Peyer's patch (tissue), 4 donors: ENCODE data around the gene LINC00237. TPM values are rescaled to one million over a fixed set of nuclear protein-coding genes. Genes with fewer than 3 reads are reported as not detected.

Source experiments
- DNase-seq, 3 donors: peaks; one replicate each; pipeline ENCODE4 v3.0.0-alpha.2; 2017 to 2019
- H3K27ac ChIP-seq, 4 donors: fragments of 200-600 bp; sonication (generic); one replicate each; pipeline ENCODE4 v1.5.1; 2016 to 2019
- H3K27me3 ChIP-seq, 2 donors: fragments of 200-600 bp; sonication (generic); one replicate each; pipeline ENCODE4 v1.5.1; 2019
- H3K36me3 ChIP-seq, 3 donors: fragments of 200-600 bp; sonication (generic); one replicate each; pipeline ENCODE4 v1.5.1; 2016 to 2019
- H3K4me1 ChIP-seq, 4 donors: fragments of 200-600 bp; sonication (generic); one replicate each; pipeline ENCODE4 v1.5.1; 2016 to 2019
- H3K4me3 ChIP-seq, 4 donors: fragments of 200-600 bp; sonication (generic); 1 replicate in 3 of 4; 2 replicates in 1 of 4; pipeline ENCODE4 v1.5.1; 2016 to 2019; ENCODE audit warnings: mild to moderate bottlenecking in 1 of 4
- H3K9me3 ChIP-seq, 4 donors: fragments of 200-600 bp; sonication (generic); one replicate each; pipeline ENCODE4 v1.5.1; 2016 to 2019; ENCODE audit warnings: mild to moderate bottlenecking in 1 of 4
- CTCF ChIP-seq, 6 experiments: fragments of 450-650 bp in 4 of 6; fragments of 200-600 bp in 2 of 6; sonication (generic) in 1 of 6; IDR thresholded peaks; one replicate each; pipeline ENCODE4 v1.5.1; 2017 to 2019; ENCODE audit warnings: antibody characterized with exemption in 6 of 6, mild to moderate bottlenecking in 3 of 6, moderate library complexity in 1 of 6
- POLR2A ChIP-seq, 2 donors: fragments of 450-650 bp; IDR thresholded peaks; one replicate each; pipeline ENCODE4 v1.5.1; 2017; ENCODE audit warnings: antibody characterized with exemption in 2 of 2, mild to moderate bottlenecking in 2 of 2, moderate library complexity in 2 of 2
- total RNA-seq, 4 donors: library from RNA; depleted of rRNA; stranded (reverse); fragments of >200 nt; gene quantifications; one replicate each; pipeline ENCODE4 v1.1.0, GENCODE V29; 2016

LINC00237 gene
- total RNA-seq, 4 donors from 2014 or later: not detected

- Histone ChIP-seq H3K27me3 (no peaks in the 10 kb centered on the region), H3K4me3 (no peak overlapping the region), H3K4me1 (no peaks in the 10 kb centered on the region), H3K9me3 (no peaks in the 10 kb centered on the region), H3K36me3 (peaks cover 0 to 13% (median 0%) of the 10 kb centered on the region in 3 donors), H3K27ac (no peak overlapping the region)
- TF ChIP-seq POLR2A (IDR thresholded peaks at IDR 0.05) (no peak), CTCF (IDR thresholded peaks at IDR 0.05) (no peak)
- no peak for DNase-seq
These were observed 27.2 kb upstream of the LINC00237 start for GRCh38 chr20:21133404-21133803.

- peaks cover 0 to 5% (median 2%) of the 10 kb centered on the region in 4 donors for H3K4me1 ChIP-seq
- H3K4me3 ChIP-seq: no peak overlapping the region
- TF ChIP-seq CTCF (IDR thresholded peaks at IDR 0.05) (no peak), POLR2A (IDR thresholded peaks at IDR 0.05) (no peak)
- DNase-seq: no peak
- H3K27ac ChIP-seq: no peak overlapping the region
- H3K36me3 ChIP-seq: peaks cover 0 to 9% (median 0%) of the 10 kb centered on the region in 3 donors
- no peaks in the 10 kb centered on the region for H3K9me3 ChIP-seq
- H3K27me3 ChIP-seq: no peaks in the 10 kb centered on the region
These were observed 23.7 kb upstream of the LINC00237 start for GRCh38 chr20:21129861-21130260.

- Histone ChIP-seq H3K27ac (no peak overlapping the region), H3K27me3 (no peaks in the 10 kb centered on the region), H3K36me3 (peaks cover 0 to 2% (median 0%) of the 10 kb centered on the region in 3 donors), H3K9me3 (no peaks in the 10 kb centered on the region), H3K4me3 (peak overlapping the region in 2 of 4 donors; percentile 85 to 91), H3K4me1 (peaks cover 0 to 5% (median 2%) of the 10 kb centered on the region in 4 donors)
- TF ChIP-seq CTCF (IDR thresholded peaks at IDR 0.05) (no peak), POLR2A (IDR thresholded peaks at IDR 0.05) (no peak)
- DNase-seq: no peak
These were observed 21.2 kb upstream of the LINC00237 start for GRCh38 chr20:21127201-21127981.

DNA sequence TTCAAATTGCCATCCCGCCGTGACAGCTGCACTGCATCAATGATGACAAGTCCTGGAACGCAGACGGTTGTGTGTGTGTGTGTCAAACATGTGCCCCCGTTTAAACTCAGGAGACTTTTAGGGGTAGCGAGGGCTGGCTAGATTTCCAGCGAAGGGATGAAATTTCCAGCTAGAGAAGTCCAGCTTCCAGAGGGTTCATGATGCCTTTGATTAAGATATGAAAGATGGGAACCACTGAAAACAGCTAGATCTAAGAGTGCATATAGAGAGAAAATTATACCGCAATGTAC, 20.4 kb upstream of the LINC00237 start:
- no peaks in the 10 kb centered on the region for H3K27me3 ChIP-seq
- TF ChIP-seq CTCF (IDR thresholded peaks at IDR 0.05) (no peak), POLR2A (IDR thresholded peaks at IDR 0.05) (no peak)
- DNase-seq: no peak
- peaks cover 0 to 5% (median 2%) of the 10 kb centered on the region in 4 donors for H3K4me1 ChIP-seq
- peak overlapping the region; percentile 76 to 88 (median 80) for H3K27ac ChIP-seq
- H3K4me3 ChIP-seq: peak overlapping the region; percentile 81 to 91 (median 84)
- H3K9me3 ChIP-seq: no peaks in the 10 kb centered on the region
- no peaks in the 10 kb centered on the region for H3K36me3 ChIP-seq

DNA sequence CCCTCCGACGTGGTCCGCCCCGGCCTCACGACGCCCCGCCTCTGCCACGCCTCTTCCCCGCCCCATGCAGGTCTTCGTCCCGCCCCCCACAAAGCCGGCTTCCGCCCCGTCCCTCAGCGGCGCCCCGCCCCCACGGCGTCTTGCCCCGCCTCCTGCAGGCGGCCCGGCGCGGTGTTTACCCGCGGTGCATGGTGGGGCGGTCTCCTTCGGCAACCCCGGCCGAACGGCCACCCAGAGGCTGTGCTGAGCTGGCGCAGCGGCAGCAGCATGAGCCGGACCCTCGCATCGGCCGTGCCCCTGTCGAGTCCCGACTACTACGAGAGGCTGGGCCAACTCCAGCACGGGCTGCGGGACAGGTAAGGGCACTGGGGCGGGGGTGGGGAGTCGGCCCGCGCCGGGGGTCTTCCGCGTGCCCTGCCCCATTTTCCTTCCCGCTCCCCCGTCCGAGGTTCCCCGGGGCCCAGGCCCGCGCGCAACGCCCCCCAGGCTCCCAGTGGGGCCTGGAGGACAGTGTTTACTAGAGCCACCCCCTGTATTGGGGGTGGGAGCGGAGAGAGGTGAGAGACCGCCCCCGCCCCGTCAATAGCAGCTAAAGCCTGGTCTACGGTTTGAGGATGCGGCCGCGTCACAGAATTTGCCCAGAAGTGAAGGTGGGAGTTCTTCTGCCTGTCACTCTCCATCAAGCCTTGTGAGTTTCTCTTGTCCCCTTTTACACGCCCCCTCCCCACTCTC, 19.9 kb upstream of the LINC00237 start, which contains the start of gene KIZ:
TSS of gene KIZ (plus strand) at position 234 of the 732 bp plus-strand sequence. CDS start at position 268, 34 bp downstream.
- no peaks in the 10 kb centered on the region for H3K27me3 ChIP-seq
- H3K4me1 ChIP-seq: peaks cover 0 to 5% (median 2%) of the 10 kb centered on the region in 4 donors
- TF ChIP-seq POLR2A (IDR thresholded peaks at IDR 0.05): peak; percentile 61 to 84
- peak in 5 of 6 experiments; percentile 47 to 71 (median 59) for TF ChIP-seq CTCF (IDR thresholded peaks at IDR 0.05)
- H3K36me3 ChIP-seq: no peaks in the 10 kb centered on the region
- peak within 1 kb of the TSS; percentile 76 to 88 (median 80) for H3K27ac ChIP-seq
- no peaks in the 10 kb centered on the region for H3K9me3 ChIP-seq
- peak within 1 kb of the TSS; percentile 81 to 91 (median 84) for H3K4me3 ChIP-seq
- peak; percentile 95 to 99 (median 98) for DNase-seq
